Measurements from ENCODE around the gene CEACAM21. TPM values are rescaled to one million over a fixed set of nuclear protein-coding genes. Genes with fewer than 3 reads are reported as not detected.

CEACAM21 gene
- total and polyA plus RNA-seq, 2 donors (not counting 1 experiment from before 2014, with no cell fraction given): not detected

DNA sequence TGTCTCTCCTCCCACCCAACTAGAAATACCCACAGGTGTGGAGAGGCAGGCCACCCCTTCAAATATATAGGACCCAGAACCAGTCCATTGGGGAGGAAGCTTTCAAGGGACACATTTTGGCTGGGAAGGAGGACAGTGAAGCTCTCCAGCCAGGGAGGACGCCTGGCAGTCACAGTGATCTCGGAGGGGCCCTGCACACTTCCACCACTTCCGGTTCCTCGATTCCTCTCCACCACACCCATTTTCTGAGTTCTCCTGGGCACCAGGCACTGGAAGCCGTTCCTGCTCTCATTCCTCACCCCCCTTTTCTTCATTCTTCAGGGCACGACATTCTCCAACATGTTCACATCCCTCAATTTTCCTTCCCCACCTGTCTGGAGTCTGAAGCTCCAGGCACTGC, 30.4 kb upstream of the CEACAM21 start:
- no peak overlapping the region for H3K27ac ChIP-seq (ENCODE audit: insufficient read depth, low read length)
- H3K4me1 ChIP-seq (ENCODE audit: control insufficient read depth, extremely low read depth, insufficient read depth, low read length): no peaks in the 10 kb centered on the region
- H3K9me3 ChIP-seq (ENCODE audit: control insufficient read depth, insufficient read depth, low read depth, low read length): no peaks in the 10 kb centered on the region
- H3K79me2 ChIP-seq (ENCODE audit: control insufficient read depth, insufficient read depth, low read length): no peaks in the 10 kb centered on the region
- no peaks in the 10 kb centered on the region for H4K20me1 ChIP-seq (ENCODE audit: control insufficient read depth, extremely low read depth, insufficient read depth, low read length)
- no peak overlapping the region for H2AFZ ChIP-seq (ENCODE audit: low read length)
- TF ChIP-seq EZH2 (IDR thresholded peaks at IDR 0.05; ENCODE audit: low read length, missing control alignments) (no peak), CTCF (conservative IDR thresholded peaks at IDR 0.05 in 1 of 2, IDR thresholded peaks at IDR 0.05 in 1 of 2; ENCODE audit: low read depth in 1 of 2, low read length in 2 of 2) (no peak)
- no peak for DNase-seq (ENCODE audit: low read depth in 2 of 2)
- H3K9ac ChIP-seq (ENCODE audit: insufficient read depth, low read length): no peak overlapping the region
- no peaks in the 10 kb centered on the region for H3K36me3 ChIP-seq (ENCODE audit: control insufficient read depth, insufficient read depth, low read length)
- H3K4me2 ChIP-seq (ENCODE audit: extremely low read depth, insufficient read depth, low read length): no peak overlapping the region
- peaks cover 3% of the 10 kb centered on the region for H3K27me3 ChIP-seq (ENCODE audit: control insufficient read depth, insufficient read depth, low read length)
- no peak overlapping the region for H3K4me3 ChIP-seq (replicated peaks in 1 of 4; ENCODE audit: control extremely low read depth in 1 of 4, insufficient read depth in 1 of 4, low read depth in 3 of 4, low read length in 4 of 4)

DNA sequence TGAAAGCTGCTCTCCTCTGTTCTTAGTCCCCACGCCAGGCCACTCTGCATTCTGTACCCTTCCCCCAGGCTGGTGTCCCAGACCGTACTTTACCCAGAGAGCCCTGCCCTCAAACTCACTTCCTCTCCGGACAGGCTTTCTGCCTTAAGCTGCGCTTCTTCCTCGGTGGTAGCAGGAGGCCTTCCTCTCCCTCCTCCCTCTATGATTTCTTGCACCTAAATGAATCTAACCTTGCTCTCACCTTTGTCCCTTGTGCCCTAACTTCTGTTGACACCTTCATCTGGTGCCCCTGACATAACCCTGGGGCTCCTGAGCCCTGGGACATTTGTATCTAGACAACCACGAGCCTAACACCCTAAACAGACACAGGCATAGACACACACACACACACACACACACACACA, 29.6 kb upstream of the CEACAM21 start:
- Histone ChIP-seq H3K27ac (ENCODE audit: insufficient read depth, low read length) (no peak overlapping the region), H3K4me2 (ENCODE audit: extremely low read depth, insufficient read depth, low read length) (no peak overlapping the region), H3K4me1 (ENCODE audit: control insufficient read depth, extremely low read depth, insufficient read depth, low read length) (no peaks in the 10 kb centered on the region), H3K36me3 (ENCODE audit: control insufficient read depth, insufficient read depth, low read length) (no peaks in the 10 kb centered on the region), H3K27me3 (ENCODE audit: control insufficient read depth, insufficient read depth, low read length) (peaks cover 3% of the 10 kb centered on the region), H2AFZ (ENCODE audit: low read length) (no peak overlapping the region), H3K9ac (ENCODE audit: insufficient read depth, low read length) (no peak overlapping the region), H4K20me1 (ENCODE audit: control insufficient read depth, extremely low read depth, insufficient read depth, low read length) (no peaks in the 10 kb centered on the region), H3K9me3 (ENCODE audit: control insufficient read depth, insufficient read depth, low read depth, low read length) (no peaks in the 10 kb centered on the region), H3K4me3 (replicated peaks in 1 of 4; ENCODE audit: control extremely low read depth in 1 of 4, insufficient read depth in 1 of 4, low read depth in 3 of 4, low read length in 4 of 4) (no peak overlapping the region), H3K79me2 (ENCODE audit: control insufficient read depth, insufficient read depth, low read length) (no peaks in the 10 kb centered on the region)
- no peak for DNase-seq (ENCODE audit: low read depth in 2 of 2)
- TF ChIP-seq CTCF (conservative IDR thresholded peaks at IDR 0.05 in 1 of 2, IDR thresholded peaks at IDR 0.05 in 1 of 2; ENCODE audit: low read depth in 1 of 2, low read length in 2 of 2) (no peak), EZH2 (IDR thresholded peaks at IDR 0.05; ENCODE audit: low read length, missing control alignments) (no peak)

- H3K27me3 ChIP-seq (ENCODE audit: control insufficient read depth, insufficient read depth, low read length): peaks cover 3% of the 10 kb centered on the region
Observed at GRCh38 chr19:41546961-41547360, 29.0 kb upstream of the CEACAM21 start.

More at GRCh38 chr19:41546961-41547360, 29.0 kb upstream of the CEACAM21 start:
- Histone ChIP-seq H3K9ac (ENCODE audit: insufficient read depth, low read length) (no peak overlapping the region), H3K4me1 (ENCODE audit: control insufficient read depth, extremely low read depth, insufficient read depth, low read length) (no peaks in the 10 kb centered on the region), H3K9me3 (ENCODE audit: control insufficient read depth, insufficient read depth, low read depth, low read length) (no peaks in the 10 kb centered on the region), H3K36me3 (ENCODE audit: control insufficient read depth, insufficient read depth, low read length) (no peaks in the 10 kb centered on the region), H3K4me3 (replicated peaks in 1 of 4; ENCODE audit: control extremely low read depth in 1 of 4, insufficient read depth in 1 of 4, low read depth in 3 of 4, low read length in 4 of 4) (no peak overlapping the region), H3K79me2 (ENCODE audit: control insufficient read depth, insufficient read depth, low read length) (no peaks in the 10 kb centered on the region), H2AFZ (ENCODE audit: low read length) (no peak overlapping the region), H3K4me2 (ENCODE audit: extremely low read depth, insufficient read depth, low read length) (no peak overlapping the region), H3K27ac (ENCODE audit: insufficient read depth, low read length) (no peak overlapping the region), H4K20me1 (ENCODE audit: control insufficient read depth, extremely low read depth, insufficient read depth, low read length) (no peaks in the 10 kb centered on the region)
- no peak for DNase-seq (ENCODE audit: low read depth in 2 of 2)
- TF ChIP-seq CTCF (conservative IDR thresholded peaks at IDR 0.05 in 1 of 2, IDR thresholded peaks at IDR 0.05 in 1 of 2; ENCODE audit: low read depth in 1 of 2, low read length in 2 of 2) (no peak), EZH2 (IDR thresholded peaks at IDR 0.05; ENCODE audit: low read length, missing control alignments) (no peak)
